ENCODE data around the gene ANKS3.

ANKS3 gene

GRCh38 chr16:4692460-4693295 lies 41.4 kb downstream of the ANKS3 start:
- H4K91ac ChIP-seq (ENCODE audit: low read depth, low read length, poor library complexity): no peak overlapping the region
- peak overlapping the region; percentile 46 for H3K23ac ChIP-seq (ENCODE audit: low read depth, low read length, poor library complexity)
- no peak overlapping the region for H2BK5ac ChIP-seq (ENCODE audit: low read length)
- DNase-seq (ENCODE audit: low spot score): no peak
- H3K79me1 ChIP-seq (ENCODE audit: low read depth, low read length): peaks cover 12% of the 10 kb centered on the region
- peaks cover 8 to 10% of the 10 kb centered on the region in 2 donors for H3K4me1 ChIP-seq (ENCODE audit: control insufficient read depth in 2 of 2, insufficient read depth in 1 of 2, low read depth in 1 of 2, low read length in 2 of 2)
- H3K4me2 ChIP-seq (ENCODE audit: insufficient read depth, low read length, poor library complexity, severe bottlenecking): peak overlapping the region; percentile 80
- H3K4ac ChIP-seq (ENCODE audit: low read length): no peak overlapping the region
- H2AK5ac ChIP-seq (ENCODE audit: low read depth, low read length): peak overlapping the region; percentile 11
- no peak overlapping the region for H2BK120ac ChIP-seq (ENCODE audit: low read depth, low read length)
- H3K4me3 ChIP-seq (ENCODE audit: low read length in 2 of 2): peak overlapping the region; percentile 75 to 99
- WGBS, 2 donors (ENCODE audit: extremely low coverage in 2 of 2, insufficient read length in 2 of 2, insufficient replicate concordance in 1 of 2): no CpG with 5 or more reads among the region's 31 CpGs
- peak overlapping the region; percentile 79 for H3K18ac ChIP-seq (ENCODE audit: low read length)
- H2BK12ac ChIP-seq (ENCODE audit: low read length): peak overlapping the region; percentile 75
- peak overlapping the region; percentile 73 for H2AFZ ChIP-seq (ENCODE audit: low read length)
- H3K27ac ChIP-seq (replicated peaks; ENCODE audit: low read length): no peak overlapping the region
- H3K9me3 ChIP-seq (replicated peaks in 1 of 2; ENCODE audit: control insufficient read depth in 2 of 2, insufficient read depth in 1 of 2, low read depth in 1 of 2, low read length in 2 of 2): peaks cover 0 to 2% of the 10 kb centered on the region in 2 donors
- H4K8ac ChIP-seq (ENCODE audit: low read depth, low read length): no peak overlapping the region
- no peak overlapping the region for H2BK15ac ChIP-seq (ENCODE audit: low read length)
- H3K36me3 ChIP-seq (replicated peaks in 1 of 2; ENCODE audit: control insufficient read depth in 2 of 2, insufficient read depth in 2 of 2, low read length in 2 of 2): peaks cover 28 to 52% of the 10 kb centered on the region in 2 donors
- H3K14ac ChIP-seq (ENCODE audit: low read length): no peak overlapping the region
- peak overlapping the region; percentile 89 for H3K9ac ChIP-seq (ENCODE audit: low read depth, low read length, poor library complexity)
- H3K27me3 ChIP-seq (ENCODE audit: control insufficient read depth in 3 of 3, insufficient read depth in 3 of 3, low read depth in 1 of 3, low read length in 3 of 3): no peaks in the 10 kb centered on the region

GRCh38 chr16:4691666-4692412 lies 42.2 kb downstream of the ANKS3 start:
- Histone ChIP-seq H3K27ac (replicated peaks; ENCODE audit: low read length) (no peak overlapping the region), H4K8ac (ENCODE audit: low read depth, low read length) (no peak overlapping the region), H2BK12ac (ENCODE audit: low read length) (no peak overlapping the region), H4K91ac (ENCODE audit: low read depth, low read length, poor library complexity) (no peak overlapping the region), H3K18ac (ENCODE audit: low read length) (no peak overlapping the region), H3K4me2 (ENCODE audit: insufficient read depth, low read length, poor library complexity, severe bottlenecking) (no peak overlapping the region), H3K79me1 (ENCODE audit: low read depth, low read length) (peaks cover 12% of the 10 kb centered on the region), H3K14ac (ENCODE audit: low read length) (no peak overlapping the region), H2AFZ (ENCODE audit: low read length) (no peak overlapping the region), H3K9ac (ENCODE audit: low read depth, low read length, poor library complexity) (no peak overlapping the region), H3K9me3 (replicated peaks in 1 of 2; ENCODE audit: control insufficient read depth in 2 of 2, insufficient read depth in 1 of 2, low read depth in 1 of 2, low read length in 2 of 2) (peaks cover 0 to 2% of the 10 kb centered on the region in 2 donors), H3K27me3 (ENCODE audit: control insufficient read depth in 3 of 3, insufficient read depth in 3 of 3, low read depth in 1 of 3, low read length in 3 of 3) (no peaks in the 10 kb centered on the region), H2BK5ac (ENCODE audit: low read length) (no peak overlapping the region), H2BK120ac (ENCODE audit: low read depth, low read length) (no peak overlapping the region), H3K4ac (ENCODE audit: low read length) (no peak overlapping the region), H3K23ac (ENCODE audit: low read depth, low read length, poor library complexity) (peak overlapping the region; percentile 65), H2BK15ac (ENCODE audit: low read length) (no peak overlapping the region), H2AK5ac (ENCODE audit: low read depth, low read length) (no peak overlapping the region), H3K4me1 (ENCODE audit: control insufficient read depth in 2 of 2, insufficient read depth in 1 of 2, low read depth in 1 of 2, low read length in 2 of 2) (peaks cover 8 to 10% of the 10 kb centered on the region in 2 donors), H3K4me3 (ENCODE audit: low read length in 2 of 2) (no peak overlapping the region), H3K36me3 (replicated peaks in 1 of 2; ENCODE audit: control insufficient read depth in 2 of 2, insufficient read depth in 2 of 2, low read length in 2 of 2) (peaks cover 21 to 51% of the 10 kb centered on the region in 2 donors)
- WGBS, 2 donors (ENCODE audit: extremely low coverage in 2 of 2, insufficient read length in 2 of 2, insufficient replicate concordance in 1 of 2): no CpG with 5 or more reads among the region's 20 CpGs
- no peak for DNase-seq (ENCODE audit: low spot score)

DNA sequence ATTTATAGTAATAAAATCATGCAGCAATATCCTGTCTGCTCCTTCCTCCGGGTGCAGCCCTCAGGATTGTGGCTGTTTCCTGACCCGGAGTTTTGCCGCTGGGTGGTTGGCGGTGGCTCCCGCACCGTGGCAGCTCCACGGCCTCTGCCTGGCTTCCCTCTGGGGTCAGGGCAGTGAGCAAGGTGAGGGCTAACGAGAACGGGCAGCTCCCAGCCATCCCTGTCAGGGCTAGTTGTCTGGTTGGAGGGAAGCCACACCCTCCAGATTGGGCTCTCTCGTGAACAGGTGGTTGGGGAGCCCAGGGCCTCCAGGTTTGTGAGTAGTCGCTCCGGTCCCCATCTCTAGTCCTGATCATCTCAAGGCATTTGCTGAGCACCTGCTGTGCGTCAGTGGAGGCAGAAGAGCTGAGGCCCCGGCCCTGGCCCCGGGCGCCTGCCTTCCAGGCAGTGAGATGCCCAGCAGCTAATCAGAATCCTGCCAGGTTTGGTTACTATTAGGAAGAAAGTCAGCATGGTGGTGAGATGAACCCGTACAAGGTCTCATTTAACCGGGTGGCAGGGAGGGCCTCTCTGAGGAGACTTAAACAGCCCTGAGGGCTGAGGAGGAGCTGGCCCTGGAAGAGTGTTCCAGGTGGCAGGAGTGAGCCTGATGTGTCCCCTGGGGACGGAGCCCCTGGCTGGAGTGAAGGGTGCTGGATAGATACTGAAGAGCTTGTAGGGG lies 43.0 kb downstream of the ANKS3 start:
- no peaks in the 10 kb centered on the region for H3K27me3 ChIP-seq (ENCODE audit: control insufficient read depth in 3 of 3, insufficient read depth in 3 of 3, low read depth in 1 of 3, low read length in 3 of 3)
- H4K8ac ChIP-seq (ENCODE audit: low read depth, low read length): no peak overlapping the region
- H3K9me3 ChIP-seq (replicated peaks in 1 of 2; ENCODE audit: control insufficient read depth in 2 of 2, insufficient read depth in 1 of 2, low read depth in 1 of 2, low read length in 2 of 2): peaks cover 0 to 2% of the 10 kb centered on the region in 2 donors
- H3K79me1 ChIP-seq (ENCODE audit: low read depth, low read length): peaks cover 12% of the 10 kb centered on the region
- peaks cover 8 to 10% of the 10 kb centered on the region in 2 donors for H3K4me1 ChIP-seq (ENCODE audit: control insufficient read depth in 2 of 2, insufficient read depth in 1 of 2, low read depth in 1 of 2, low read length in 2 of 2)
- H2AK5ac ChIP-seq (ENCODE audit: low read depth, low read length): no peak overlapping the region
- H3K14ac ChIP-seq (ENCODE audit: low read length): no peak overlapping the region
- H3K18ac ChIP-seq (ENCODE audit: low read length): no peak overlapping the region
- DNase-seq (ENCODE audit: low spot score): no peak
- no peak overlapping the region for H2BK12ac ChIP-seq (ENCODE audit: low read length)
- H2AFZ ChIP-seq (ENCODE audit: low read length): no peak overlapping the region
- peaks cover 19 to 51% of the 10 kb centered on the region in 2 donors for H3K36me3 ChIP-seq (replicated peaks in 1 of 2; ENCODE audit: control insufficient read depth in 2 of 2, insufficient read depth in 2 of 2, low read length in 2 of 2)
- no peak overlapping the region for H2BK120ac ChIP-seq (ENCODE audit: low read depth, low read length)
- H3K4me3 ChIP-seq (ENCODE audit: low read length in 2 of 2): no peak overlapping the region
- no peak overlapping the region for H4K91ac ChIP-seq (ENCODE audit: low read depth, low read length, poor library complexity)
- no CpG with 5 or more reads among the region's 19 CpGs for WGBS, 2 donors (ENCODE audit: extremely low coverage in 2 of 2, insufficient read length in 2 of 2, insufficient replicate concordance in 1 of 2)
- H3K4ac ChIP-seq (ENCODE audit: low read length): no peak overlapping the region
- H3K23ac ChIP-seq (ENCODE audit: low read depth, low read length, poor library complexity): no peak overlapping the region
- no peak overlapping the region for H2BK15ac ChIP-seq (ENCODE audit: low read length)
- no peak overlapping the region for H2BK5ac ChIP-seq (ENCODE audit: low read length)
- H3K9ac ChIP-seq (ENCODE audit: low read depth, low read length, poor library complexity): no peak overlapping the region
- no peak overlapping the region for H3K27ac ChIP-seq (replicated peaks; ENCODE audit: low read length)
- H3K4me2 ChIP-seq (ENCODE audit: insufficient read depth, low read length, poor library complexity, severe bottlenecking): no peak overlapping the region

Measured in neuronal stem cell (in vitro differentiated cells).